Measurements from ENCODE around the gene CSAG3.

The CSAG3 gene

GRCh38 chrX:152806035-152806434 lies 47.0 kb downstream of the CSAG3 start:
- no peak for DNase-seq
